A549 (cell line): ENCODE measurements around the gene TSC2. TPM values are rescaled to one million over a fixed set of nuclear protein-coding genes. Genes with fewer than 3 reads are reported as not detected.

ENCODE experiments used
- ATAC-seq, 2 experiments: fragments of 200-7000 bp in 1 of 2; fragments of >200 bp in 1 of 2; cut with Nextera tagmentation in 1 of 2; cut with Tn5 transposase in 1 of 2; 3 replicates each; pipeline versions ENCODE4 v1.8.0 to v1.9.1; 2018 to 2020; ENCODE audit warnings: mild to moderate bottlenecking in 1 of 2, moderate library complexity in 1 of 2
- CTCF ChIA-PET: fragments of 300-600 bp; sonication (Branson Sonifier 250); formaldehyde crosslinking; extraction: SDS; loops from one replicate; lab custom pipeline; 2021; ENCODE audit warnings: antibody characterized with exemption, inconsistent platforms; lab: Yijun Ruan, JAX
- POLR2A ChIA-PET: fragments of 350-600 bp; formaldehyde crosslinking; extraction: SDS; loops from one replicate; lab custom pipeline; 2021; ENCODE audit warnings: antibody characterized with exemption, inconsistent platforms; lab: Yijun Ruan, JAX
- DNase-seq, 2 experiments: peaks; one replicate each; pipeline versions ENCODE4 v3.0.0 to v3.0.0-alpha.2; 2011 to 2016; ENCODE audit warnings: low read depth in 1 of 2, low spot score in 1 of 2
- FAIRE-seq: peaks from 2 replicates; lab custom pipeline; 2011; peaks lifted over from hg19 to GRCh38; lab: Jason Lieb, UNC
- H3K27ac ChIP-seq, 2 experiments: fragments of >200 bp; sonication (Bioruptor Twin); formaldehyde crosslinking; 3 replicates each; pipeline ENCODE4 v1.5.1; 2016 to 2017
- H3K4me1 ChIP-seq: fragments of >200 bp; sonication (Bioruptor Twin); formaldehyde crosslinking; 3 replicates; pipeline ENCODE4 v1.6.1; 2016
- H3K4me2 ChIP-seq: fragments of >200 bp; sonication (Bioruptor Twin); formaldehyde crosslinking; 3 replicates; pipeline ENCODE4 v1.6.1; 2016
- H3K4me3 ChIP-seq: fragments of >200 bp; sonication (Bioruptor Twin); formaldehyde crosslinking; 3 replicates; pipeline ENCODE4 v1.5.1; 2016
- H3K9me3 ChIP-seq: fragments of >200 bp; sonication (Bioruptor Twin); formaldehyde crosslinking; 3 replicates; pipeline ENCODE4 v1.6.1; 2016
- BHLHE40 ChIP-seq: IDR thresholded peaks from 2 replicates; pipeline ENCODE4 v1.6.1; 2012; ENCODE audit warnings: low read depth, low read length, inconsistent platforms
- CEBPB ChIP-seq, 2 experiments: fragments of >200 bp in 1 of 2; sonication (Bioruptor Twin) in 1 of 2; formaldehyde crosslinking in 1 of 2; IDR thresholded peaks; 2 replicates each; pipeline ENCODE4 v1.6.1; 2012 to 2016
- EHF ChIP-seq: fragments of 250-450 bp; sonication (Bioruptor Pico); IDR thresholded peaks from 2 replicates; pipeline ENCODE4 v1.5.0; 2020; ENCODE audit warnings: mild to moderate bottlenecking
- EP300 ChIP-seq, 2 experiments: fragments of >200 bp; sonication (Bioruptor Twin); formaldehyde crosslinking; IDR thresholded peaks; 2 replicates in 1 of 2; 3 replicates in 1 of 2; pipeline ENCODE4 v1.6.1; 2016 to 2017
- ESRRA ChIP-seq: fragments of 150-350 bp; IDR thresholded peaks from 2 replicates; pipeline ENCODE4 v1.6.1; 2014; ENCODE audit warnings: mild to moderate bottlenecking, low read length, borderline replicate concordance
- FOSL2 ChIP-seq, 2 experiments: fragments of 450-650 bp in 1 of 2; fragments of >200 bp in 1 of 2; sonication (Bioruptor Twin) in 1 of 2; formaldehyde crosslinking; IDR thresholded peaks; 2 replicates each; pipeline versions ENCODE4 v1.5.0 to v1.6.1; 2016 to 2020; ENCODE audit warnings: mild to moderate bottlenecking in 1 of 2, moderate library complexity in 1 of 2
- HES2 ChIP-seq: fragments of >200 bp; sonication (Bioruptor Twin); formaldehyde crosslinking; IDR thresholded peaks from 2 replicates; pipeline ENCODE4 v1.6.1; 2016
- HOXB13 ChIP-seq: fragments of 250-450 bp; sonication (Bioruptor Pico); IDR thresholded peaks from 2 replicates; pipeline ENCODE4 v1.5.0; 2020; ENCODE audit warnings: low read depth, mild to moderate bottlenecking, moderate library complexity
- HOXB5 ChIP-seq: fragments of 250-450 bp; sonication (Bioruptor Pico); IDR thresholded peaks from 2 replicates; pipeline ENCODE4 v1.5.0; 2020; ENCODE audit warnings: mild to moderate bottlenecking, moderate library complexity
- KDM5A ChIP-seq: fragments of 200-600 bp; sonication (generic); IDR thresholded peaks from 2 replicates; pipeline ENCODE4 v1.6.1; 2016; ENCODE audit warnings: antibody characterized with exemption, mild to moderate bottlenecking
- NFE2L2 ChIP-seq: fragments of 150-350 bp; conservative IDR thresholded peaks from 2 replicates; pipeline ENCODE4 v1.6.1; 2014; ENCODE audit warnings: low read length
- NR3C1 ChIP-seq: fragments of >200 bp; sonication (Bioruptor Twin); formaldehyde crosslinking; IDR thresholded peaks from 3 replicates; pipeline ENCODE4 v1.6.1; 2017
- POLR2AphosphoS2 ChIP-seq: conservative IDR thresholded peaks from 2 replicates; pipeline ENCODE4 v1.6.1; 2012; ENCODE audit warnings: low read length, improper control_type of control experiment, inconsistent platforms
- RFX5 ChIP-seq: fragments of 450-650 bp; IDR thresholded peaks from 2 replicates; pipeline ENCODE4 v1.7.1; 2014; ENCODE audit warnings: antibody characterized with exemption, mild to moderate bottlenecking, moderate library complexity
- SREBF2 ChIP-seq: fragments of 450-650 bp; IDR thresholded peaks from 2 replicates; pipeline ENCODE4 v1.6.1; 2014; ENCODE audit warnings: mild to moderate bottlenecking, moderate library complexity
- ZC3H11A ChIP-seq: fragments of 450-650 bp; IDR thresholded peaks from 2 replicates; pipeline ENCODE4 v1.6.1; 2014; ENCODE audit warnings: antibody characterized with exemption, mild to moderate bottlenecking
- ZFP36 ChIP-seq: fragments of 450-650 bp; IDR thresholded peaks from 2 replicates; pipeline ENCODE4 v1.6.1; 2014; ENCODE audit warnings: borderline replicate concordance; ENCODE audit not compliant: partially characterized antibody
- ZNF302 ChIP-seq: fragments of 250-450 bp; sonication (Bioruptor Pico); IDR thresholded peaks from 2 replicates; pipeline ENCODE4 v1.9.0; 2021; ENCODE audit warnings: inconsistent platforms, mild to moderate bottlenecking, moderate library complexity
- WGBS: methylation state at CpG from one replicate; pipeline ENCODE4 v1.1.6; 2017; ENCODE audit errors: missing lambda C conversion rate; 5-methylcytosine and 5-hydroxymethylcytosine counted together
- polyA plus RNA-seq, 4 experiments: library from polyadenylated mRNA; depleted of rRNA in 3 of 4; stranded (reverse); fragments of >200 nt; fragmentation: RNase III in 1 of 4; extraction: RNeasy Plus Mini Kit Qiagen cat#74134 plus additional on column Dnase treatment in 1 of 4; gene quantifications; 2 replicates in 3 of 4; 3 replicates in 1 of 4; pipeline ENCODE4 v1.2.3, GENCODE V29; 2011 to 2017
- TF ChIP-seq, protein P1 (sequence below): fragments of 250-450 bp; sonication (Bioruptor Pico); IDR thresholded peaks from 2 replicates; pipeline ENCODE4 v1.5.0; 2020; ENCODE audit warnings: low read depth, mild to moderate bottlenecking, moderate library complexity
- TF ChIP-seq, protein P2 (sequence below): IDR thresholded peaks from 2 replicates; pipeline ENCODE4 v1.6.1; 2012; ENCODE audit warnings: low read depth, borderline replicate concordance
- TF ChIP-seq, protein P3 (sequence below): fragments of 200-600 bp; sonication (generic); IDR thresholded peaks from 2 replicates; pipeline ENCODE4 v1.6.1; 2016; ENCODE audit warnings: antibody characterized with exemption, mild to moderate bottlenecking, moderate library complexity
- TF ChIP-seq, protein P4 (sequence below): fragments of >200 bp; sonication (Bioruptor Twin); formaldehyde crosslinking; IDR thresholded peaks from 3 replicates; pipeline ENCODE4 v1.6.1; 2016

The TSC2 gene
- polyA plus RNA-seq, 2 of the 4 experiments (the other 2 are of a cell fraction): 32.6 to 47.3 TPM

DNA sequence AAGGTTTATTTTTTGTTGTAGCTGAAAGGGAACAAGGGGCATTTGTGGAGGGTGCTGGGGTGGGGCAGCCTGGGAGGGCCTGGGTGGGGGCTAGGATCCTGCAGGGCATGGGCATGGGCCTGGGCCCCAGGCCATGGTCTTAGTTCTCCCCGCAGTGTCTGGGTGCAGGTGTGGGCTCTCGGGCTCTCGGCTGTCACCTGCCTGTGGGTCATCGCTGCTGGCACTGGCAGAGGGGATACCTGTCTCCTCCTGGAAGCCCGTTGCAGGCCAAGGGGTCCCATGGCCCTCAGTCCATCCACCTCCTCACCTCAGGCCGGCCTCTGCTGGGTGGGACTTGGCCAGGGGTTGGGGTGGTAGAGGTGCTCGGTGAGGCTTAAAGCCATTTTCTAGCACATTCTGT, 30.3 kb downstream of the TSC2 start:
- no peak for DNase-seq
- no peaks in the 10 kb centered on the region for H3K4me1 ChIP-seq
- no peak overlapping the region for H3K27ac ChIP-seq
- TF ChIP-seq NFE2L2 (no peak), HOXB5 (no peak), SREBF2 (no peak), ZNF302 (CRISPR knock-in tag) (no peak), BHLHE40 (no peak), ESRRA (no peak), EHF (CRISPR knock-in tag) (no peak), POLR2AphosphoS2 (no peak)
- TF ChIP-seq, protein P1, sequence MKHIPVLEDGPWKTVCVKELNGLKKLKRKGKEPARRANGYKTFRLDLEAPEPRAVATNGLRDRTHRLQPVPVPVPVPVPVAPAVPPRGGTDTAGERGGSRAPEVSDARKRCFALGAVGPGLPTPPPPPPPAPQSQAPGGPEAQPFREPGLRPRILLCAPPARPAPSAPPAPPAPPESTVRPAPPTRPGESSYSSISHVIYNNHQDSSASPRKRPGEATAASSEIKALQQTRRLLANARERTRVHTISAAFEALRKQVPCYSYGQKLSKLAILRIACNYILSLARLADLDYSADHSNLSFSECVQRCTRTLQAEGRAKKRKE (CRISPR knock-in tag): no peak
- TF ChIP-seq, protein P2, sequence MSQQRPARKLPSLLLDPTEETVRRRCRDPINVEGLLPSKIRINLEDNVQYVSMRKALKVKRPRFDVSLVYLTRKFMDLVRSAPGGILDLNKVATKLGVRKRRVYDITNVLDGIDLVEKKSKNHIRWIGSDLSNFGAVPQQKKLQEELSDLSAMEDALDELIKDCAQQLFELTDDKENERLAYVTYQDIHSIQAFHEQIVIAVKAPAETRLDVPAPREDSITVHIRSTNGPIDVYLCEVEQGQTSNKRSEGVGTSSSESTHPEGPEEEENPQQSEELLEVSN: no peak
- TF ChIP-seq, protein P3, sequence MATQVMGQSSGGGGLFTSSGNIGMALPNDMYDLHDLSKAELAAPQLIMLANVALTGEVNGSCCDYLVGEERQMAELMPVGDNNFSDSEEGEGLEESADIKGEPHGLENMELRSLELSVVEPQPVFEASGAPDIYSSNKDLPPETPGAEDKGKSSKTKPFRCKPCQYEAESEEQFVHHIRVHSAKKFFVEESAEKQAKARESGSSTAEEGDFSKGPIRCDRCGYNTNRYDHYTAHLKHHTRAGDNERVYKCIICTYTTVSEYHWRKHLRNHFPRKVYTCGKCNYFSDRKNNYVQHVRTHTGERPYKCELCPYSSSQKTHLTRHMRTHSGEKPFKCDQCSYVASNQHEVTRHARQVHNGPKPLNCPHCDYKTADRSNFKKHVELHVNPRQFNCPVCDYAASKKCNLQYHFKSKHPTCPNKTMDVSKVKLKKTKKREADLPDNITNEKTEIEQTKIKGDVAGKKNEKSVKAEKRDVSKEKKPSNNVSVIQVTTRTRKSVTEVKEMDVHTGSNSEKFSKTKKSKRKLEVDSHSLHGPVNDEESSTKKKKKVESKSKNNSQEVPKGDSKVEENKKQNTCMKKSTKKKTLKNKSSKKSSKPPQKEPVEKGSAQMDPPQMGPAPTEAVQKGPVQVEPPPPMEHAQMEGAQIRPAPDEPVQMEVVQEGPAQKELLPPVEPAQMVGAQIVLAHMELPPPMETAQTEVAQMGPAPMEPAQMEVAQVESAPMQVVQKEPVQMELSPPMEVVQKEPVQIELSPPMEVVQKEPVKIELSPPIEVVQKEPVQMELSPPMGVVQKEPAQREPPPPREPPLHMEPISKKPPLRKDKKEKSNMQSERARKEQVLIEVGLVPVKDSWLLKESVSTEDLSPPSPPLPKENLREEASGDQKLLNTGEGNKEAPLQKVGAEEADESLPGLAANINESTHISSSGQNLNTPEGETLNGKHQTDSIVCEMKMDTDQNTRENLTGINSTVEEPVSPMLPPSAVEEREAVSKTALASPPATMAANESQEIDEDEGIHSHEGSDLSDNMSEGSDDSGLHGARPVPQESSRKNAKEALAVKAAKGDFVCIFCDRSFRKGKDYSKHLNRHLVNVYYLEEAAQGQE: no peak
- ChIA-PET CTCF (interaction anchor here (1.1 to 3.5 kb wide), 4 partner anchors 12 to 75 kb away, joined by 3 to 22 read pairs (median 8); no protein-coding TSS in a partner anchor), POLR2A (no interaction called here)
- no peak overlapping the region for H3K4me2 ChIP-seq
- H3K4me3 ChIP-seq: no peak overlapping the region
- no peaks in the 10 kb centered on the region for H3K9me3 ChIP-seq
- 94% methylated on average over 5 of the region's 7 CpGs for WGBS
- FAIRE-seq: no peak
- no peak for ATAC-seq

- ChIA-PET POLR2A (no interaction called here), CTCF (interaction anchor here (0.7 to 3.5 kb wide), 8 partner anchors 11 to 214 kb away, joined by 3 to 22 read pairs (median 3); no protein-coding TSS in a partner anchor)
- no peak overlapping the region for H3K27ac ChIP-seq
- FAIRE-seq: no peak
- WGBS: 93% methylated on average over 11 of the region's 23 CpGs
- ATAC-seq: no peak
- TF ChIP-seq ZC3H11A (no peak), POLR2AphosphoS2 (no peak), KDM5A (no peak), FOSL2 (IDR thresholded peaks at IDR 0.05) (no peak), FOSL2 (CRISPR knock-in tag; IDR thresholded peaks at IDR 0.05) (no peak), HES2 (no peak), CEBPB (IDR thresholded peaks at IDR 0.05) (no peak), EP300 (IDR thresholded peaks at IDR 0.05) (no peak), RFX5 (no peak), HOXB13 (CRISPR knock-in tag) (no peak), ZFP36 (no peak), NR3C1 (no peak)
- TF ChIP-seq, protein P4, sequence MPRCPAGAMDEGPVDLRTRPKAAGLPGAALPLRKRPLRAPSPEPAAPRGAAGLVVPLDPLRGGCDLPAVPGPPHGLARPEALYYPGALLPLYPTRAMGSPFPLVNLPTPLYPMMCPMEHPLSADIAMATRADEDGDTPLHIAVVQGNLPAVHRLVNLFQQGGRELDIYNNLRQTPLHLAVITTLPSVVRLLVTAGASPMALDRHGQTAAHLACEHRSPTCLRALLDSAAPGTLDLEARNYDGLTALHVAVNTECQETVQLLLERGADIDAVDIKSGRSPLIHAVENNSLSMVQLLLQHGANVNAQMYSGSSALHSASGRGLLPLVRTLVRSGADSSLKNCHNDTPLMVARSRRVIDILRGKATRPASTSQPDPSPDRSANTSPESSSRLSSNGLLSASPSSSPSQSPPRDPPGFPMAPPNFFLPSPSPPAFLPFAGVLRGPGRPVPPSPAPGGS: no peak
- TF ChIP-seq, all 56 proteins: peak for 0
- no peaks in the 10 kb centered on the region for H3K9me3 ChIP-seq
- H3K4me1 ChIP-seq: no peaks in the 10 kb centered on the region
- no peak overlapping the region for H3K4me2 ChIP-seq
- DNase-seq: no peak
- no peak overlapping the region for H3K4me3 ChIP-seq
These were observed 30.9 kb downstream of the TSC2 start for GRCh38 chr16:2078691-2079090.
